OCI-LY7 (cell line): ENCODE results near the gene FAM162A. TPM values are rescaled to one million over a fixed set of nuclear protein-coding genes. Genes with fewer than 3 reads are reported as not detected.
"Not testable (repeated sequence)": the region's sequence is repeated elsewhere in the genome, so short reads cannot be mapped to it uniquely, and the experiment has no call there.

ENCODE experiments used
- BruUV-seq: library from RNA; stranded (reverse); fragments of 400-500 nt; replicated peaks from 2 replicates; lab custom pipeline; 2021; lab: Mats Ljungman, UMichigan
- CTCF ChIA-PET: fragments of 300-600 bp; sonication (Branson Sonifier 250); formaldehyde crosslinking; loops from one replicate; lab custom pipeline; 2022; ENCODE audit warnings: antibody characterized with exemption; ENCODE audit not compliant: unreplicated experiment; lab: Charles Lee
- POLR2A ChIA-PET: fragments of 300-600 bp; sonication (Branson Sonifier 250); formaldehyde crosslinking; loops from one replicate; lab custom pipeline; 2022; ENCODE audit warnings: antibody characterized with exemption; lab: Charles Lee
- DNase-seq: peaks from one replicate; pipeline ENCODE4 v3.0.0-alpha.2; 2015; ENCODE audit warnings: low spot score
- H2AFZ ChIP-seq: fragments of 200-600 bp; sonication (generic), shearing (Covaris generic); 2 replicates; pipeline ENCODE4 v1.6.1; 2014; ENCODE audit warnings: mild to moderate bottlenecking, antibody characterized with exemption, low read length, moderate library complexity
- H3K27ac ChIP-seq: fragments of 200-600 bp; sonication (generic); 2 replicates; pipeline ENCODE4 v1.5.1; 2014; ENCODE audit warnings: mixed run types, low read depth, mild to moderate bottlenecking, moderate library complexity, low read length, inconsistent platforms; ENCODE audit not compliant: poor library complexity, severe bottlenecking
- H3K36me3 ChIP-seq: fragments of 200-600 bp; sonication (generic); 2 replicates; pipeline ENCODE4 v1.6.1; 2014; ENCODE audit warnings: mild to moderate bottlenecking, antibody characterized with exemption, low read length, moderate library complexity, mixed read lengths; ENCODE audit not compliant: insufficient read depth
- H3K4me1 ChIP-seq: fragments of 200-600 bp; sonication (generic); 2 replicates; pipeline ENCODE4 v1.5.1; 2014; ENCODE audit warnings: mild to moderate bottlenecking, low read length; ENCODE audit not compliant: insufficient read depth, poor library complexity, severe bottlenecking
- H3K4me2 ChIP-seq: fragments of 200-600 bp; sonication (generic); 2 replicates; pipeline ENCODE4 v1.6.1; 2014; ENCODE audit warnings: mild to moderate bottlenecking, low read length
- H3K4me3 ChIP-seq: fragments of 200-600 bp; sonication (generic); 2 replicates; pipeline ENCODE4 v1.5.1; 2014; ENCODE audit warnings: mild to moderate bottlenecking, low read depth, low read length; ENCODE audit not compliant: poor library complexity, severe bottlenecking
- H3K79me2 ChIP-seq: fragments of 200-600 bp; sonication (generic); 2 replicates; pipeline ENCODE4 v1.6.1; 2016; ENCODE audit warnings: low read depth, mild to moderate bottlenecking, low read length, moderate library complexity, mixed read lengths; ENCODE audit not compliant: insufficient read depth
- H3K9me2 ChIP-seq: fragments of 200-600 bp; sonication (generic); 2 replicates; pipeline ENCODE4 v1.6.1; 2016; ENCODE audit warnings: mild to moderate bottlenecking, low read length, mixed read lengths; ENCODE audit not compliant: insufficient read depth
- H3K9me3 ChIP-seq: fragments of 200-600 bp; sonication (generic); 2 replicates; pipeline ENCODE4 v1.6.1; 2014; ENCODE audit warnings: mild to moderate bottlenecking, mixed run types, low read length, mixed read lengths
- H4K20me1 ChIP-seq: fragments of 200-600 bp; sonication (generic); 2 replicates; pipeline ENCODE4 v1.6.1; 2014; ENCODE audit warnings: mild to moderate bottlenecking, antibody characterized with exemption, low read length, moderate library complexity, mixed read lengths; ENCODE audit not compliant: insufficient read depth
- EZH2phosphoT487 ChIP-seq: fragments of 200-600 bp; sonication (generic); IDR thresholded peaks from 2 replicates; pipeline ENCODE4 v1.6.1; 2018; ENCODE audit warnings: low read depth, borderline replicate concordance, mild to moderate bottlenecking, mixed run types, antibody characterized with exemption, low read length, moderate library complexity, mixed read lengths
- intact Hi-C: fragments of 100-400 bp; cut with micrococcal nuclease; formaldehyde crosslinking; loops from one replicate; pipeline ENCODE4 v1.10.0; 2022; ENCODE audit not compliant: unreplicated experiment
- total RNA-seq, 2 experiments: library from RNA; depleted of rRNA in 1 of 2; stranded (reverse); fragments of >200 nt in 1 of 2; shearing (Covaris generic) in 1 of 2; gene quantifications; 2 replicates each; pipeline ENCODE4 v1.2.3, GENCODE V29; 2014 to 2022
- TF ChIP-seq, protein P1 (sequence below): fragments of 200-600 bp; sonication (generic); conservative IDR thresholded peaks from 2 replicates; pipeline ENCODE4 v1.5.1; 2014; ENCODE audit warnings: mild to moderate bottlenecking, antibody characterized with exemption, low read length, moderate library complexity, mixed read lengths

The FAM162A gene
- total RNA-seq, 2 experiments from 2014 or later, result 43.2 to 61.1 TPM

DNA sequence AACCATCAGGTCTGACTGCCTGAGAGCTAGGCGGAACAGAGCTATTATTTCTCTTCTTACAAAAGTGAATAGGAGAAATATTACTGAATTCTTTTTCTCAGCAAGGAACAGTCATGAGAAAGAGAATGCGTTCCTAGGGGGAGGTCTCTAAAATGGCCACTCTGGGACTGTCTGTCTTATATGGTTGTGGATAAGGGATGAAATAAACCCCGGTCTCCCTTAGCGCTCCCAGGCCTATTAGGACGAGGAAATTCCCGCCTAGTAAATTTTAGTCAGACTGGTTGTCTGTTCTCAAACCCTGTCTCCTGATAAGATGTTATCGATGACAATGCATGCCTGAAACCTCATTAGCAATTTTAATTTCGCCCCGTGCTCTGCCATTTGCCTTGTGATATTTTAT is 52.0 kb downstream of the FAM162A start:
- no TSS peak for BruUV-seq
- H3K9me3 ChIP-seq, result peaks cover 18% of the 10 kb centered on the region
- peak; percentile 11 for DNase-seq
- TF ChIP-seq EZH2phosphoT487, result no peak
- TF ChIP-seq, protein P1, sequence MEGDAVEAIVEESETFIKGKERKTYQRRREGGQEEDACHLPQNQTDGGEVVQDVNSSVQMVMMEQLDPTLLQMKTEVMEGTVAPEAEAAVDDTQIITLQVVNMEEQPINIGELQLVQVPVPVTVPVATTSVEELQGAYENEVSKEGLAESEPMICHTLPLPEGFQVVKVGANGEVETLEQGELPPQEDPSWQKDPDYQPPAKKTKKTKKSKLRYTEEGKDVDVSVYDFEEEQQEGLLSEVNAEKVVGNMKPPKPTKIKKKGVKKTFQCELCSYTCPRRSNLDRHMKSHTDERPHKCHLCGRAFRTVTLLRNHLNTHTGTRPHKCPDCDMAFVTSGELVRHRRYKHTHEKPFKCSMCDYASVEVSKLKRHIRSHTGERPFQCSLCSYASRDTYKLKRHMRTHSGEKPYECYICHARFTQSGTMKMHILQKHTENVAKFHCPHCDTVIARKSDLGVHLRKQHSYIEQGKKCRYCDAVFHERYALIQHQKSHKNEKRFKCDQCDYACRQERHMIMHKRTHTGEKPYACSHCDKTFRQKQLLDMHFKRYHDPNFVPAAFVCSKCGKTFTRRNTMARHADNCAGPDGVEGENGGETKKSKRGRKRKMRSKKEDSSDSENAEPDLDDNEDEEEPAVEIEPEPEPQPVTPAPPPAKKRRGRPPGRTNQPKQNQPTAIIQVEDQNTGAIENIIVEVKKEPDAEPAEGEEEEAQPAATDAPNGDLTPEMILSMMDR, result no peak
- H3K4me1 ChIP-seq, result no peaks in the 10 kb centered on the region
- H3K36me3 ChIP-seq, result peaks cover 88% of the 10 kb centered on the region
- no peak overlapping the region for H2AFZ ChIP-seq
- no peaks in the 10 kb centered on the region for H3K9me2 ChIP-seq
- H3K4me2 ChIP-seq, result no peak overlapping the region
- CTCF ChIA-PET, result no interaction called here
- H3K4me3 ChIP-seq, result no peak overlapping the region
- intact Hi-C loops, result no loop called here
- H3K79me2 ChIP-seq, result no peaks in the 10 kb centered on the region
- H4K20me1 ChIP-seq, result no peaks in the 10 kb centered on the region
- POLR2A ChIA-PET, result no interaction called here
- no peak overlapping the region for H3K27ac ChIP-seq

DNA sequence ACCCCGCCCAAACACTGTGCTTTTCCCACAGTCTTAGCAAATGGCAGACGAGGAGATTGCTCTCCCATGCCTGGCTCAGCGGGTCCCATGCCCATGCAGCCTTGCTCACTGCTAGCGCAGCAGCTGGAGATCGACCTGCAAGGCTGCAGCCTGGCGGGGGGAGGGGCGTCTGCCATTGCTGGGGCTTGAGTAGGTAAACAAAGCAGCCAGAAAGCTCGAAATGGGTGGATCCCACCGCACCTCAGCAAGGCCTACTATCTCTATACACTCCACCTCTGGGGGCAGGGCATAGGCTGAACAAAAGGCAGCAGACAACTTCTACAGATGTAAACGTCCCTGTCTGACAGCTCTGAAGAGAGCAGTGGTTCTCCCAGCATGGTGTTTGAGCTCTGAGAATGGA is 59.1 kb downstream of the FAM162A start:
- no peak overlapping the region for H3K27ac ChIP-seq
- H3K4me2 ChIP-seq, result no peak overlapping the region
- no peaks in the 10 kb centered on the region for H3K9me2 ChIP-seq
- CTCF ChIA-PET, result no interaction called here
- intact Hi-C loops, result no loop called here
- H3K79me2 ChIP-seq, result no peaks in the 10 kb centered on the region
- H2AFZ ChIP-seq, result no peak overlapping the region
- DNase-seq, result no peak
- no peak overlapping the region for H3K4me3 ChIP-seq
- no peaks in the 10 kb centered on the region for H3K4me1 ChIP-seq
- BruUV-seq, result no TSS peak
- H4K20me1 ChIP-seq, result no peaks in the 10 kb centered on the region
- 0 out of 2 replicates have a peak, but pooled peaks cover 9% of the 10 kb centered on the region for H3K9me3 ChIP-seq
- H3K36me3 ChIP-seq, result peaks cover 82% of the 10 kb centered on the region
- TF ChIP-seq, protein P1, result no peak
- TF ChIP-seq EZH2phosphoT487, result no peak
- POLR2A ChIA-PET, result interaction anchor here (2.1 kb wide), 1 partner anchor 26 kb away, joined by 7 read pairs; no protein-coding TSS in a partner anchor

DNA sequence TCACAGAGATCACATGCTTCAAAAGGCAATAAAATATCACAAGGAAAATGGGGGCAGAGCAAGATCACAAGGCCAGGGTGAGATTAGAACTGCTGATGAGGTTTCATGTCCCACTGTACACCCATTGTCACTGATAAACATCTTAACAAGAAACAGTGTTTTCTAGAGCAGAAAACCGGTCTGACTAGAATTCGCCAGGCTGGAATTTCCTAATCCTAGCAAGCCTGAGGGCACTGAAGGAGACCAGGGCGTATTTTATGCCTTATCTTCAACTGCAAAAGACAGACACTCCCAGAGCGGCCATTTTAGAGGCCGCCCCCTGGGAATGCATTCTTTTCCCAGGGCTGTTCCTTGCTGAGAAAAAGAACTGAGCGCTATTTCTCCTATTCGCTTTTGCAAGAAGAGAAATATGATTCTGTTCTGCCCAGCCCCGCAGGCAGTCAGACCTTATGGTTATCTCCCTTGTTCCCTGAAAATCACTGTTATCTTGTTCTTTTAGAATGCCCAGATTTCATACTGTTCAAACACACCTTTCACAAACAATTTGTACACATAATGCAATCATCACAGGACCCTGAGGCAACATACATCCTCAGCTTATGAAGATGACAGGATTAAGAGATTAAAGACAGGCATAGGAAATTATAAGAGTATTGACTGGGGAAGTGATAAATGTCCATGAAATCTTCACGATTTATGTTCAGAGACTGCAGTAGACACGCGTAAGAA is 59.9 kb downstream of the FAM162A start:
- not testable (repeated sequence) for H2AFZ ChIP-seq

DNA sequence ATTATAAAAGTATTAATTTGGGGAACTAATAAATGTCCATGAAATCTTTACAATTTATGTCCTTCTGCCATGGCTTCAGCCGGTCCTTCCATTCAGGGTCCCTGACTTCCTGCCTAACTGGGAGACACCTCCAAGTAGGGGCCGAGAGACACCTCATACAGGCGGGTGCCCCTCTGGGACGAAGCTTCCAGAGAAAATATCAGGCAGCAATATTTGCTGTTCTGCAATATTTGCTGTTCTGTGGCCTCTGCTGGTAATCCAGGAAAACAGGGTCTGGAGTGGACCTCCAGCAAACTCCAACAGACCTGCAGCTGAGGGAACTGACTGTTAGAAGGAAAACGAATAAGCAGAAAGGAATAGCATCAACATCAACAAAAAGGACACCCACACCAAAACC is 60.5 kb downstream of the FAM162A start:
- H3K36me3 ChIP-seq, result peaks cover 82% of the 10 kb centered on the region
- H3K9me2 ChIP-seq, H3K4me2 ChIP-seq, H2AFZ ChIP-seq, DNase-seq, H3K79me2 ChIP-seq, H3K27ac ChIP-seq, intact Hi-C loops, BruUV-seq, H3K9me3 ChIP-seq, H3K4me3 ChIP-seq, H4K20me1 ChIP-seq, CTCF ChIA-PET, H3K4me1 ChIP-seq: not testable (repeated sequence)
- POLR2A ChIA-PET, result interaction anchor here (0.6 kb wide), 1 partner anchor 591 kb away, joined by 5 read pairs; no protein-coding TSS in a partner anchor

More for the DNA sequence above, 59.9 kb downstream of the FAM162A start:
- BruUV-seq, H3K4me3 ChIP-seq, POLR2A ChIA-PET, H3K79me2 ChIP-seq, H4K20me1 ChIP-seq, H3K4me1 ChIP-seq, H3K27ac ChIP-seq, H3K9me2 ChIP-seq, CTCF ChIA-PET, H3K9me3 ChIP-seq, intact Hi-C loops, DNase-seq, H3K4me2 ChIP-seq: not testable (repeated sequence)
- H3K36me3 ChIP-seq, result peaks cover 82% of the 10 kb centered on the region

DNA sequence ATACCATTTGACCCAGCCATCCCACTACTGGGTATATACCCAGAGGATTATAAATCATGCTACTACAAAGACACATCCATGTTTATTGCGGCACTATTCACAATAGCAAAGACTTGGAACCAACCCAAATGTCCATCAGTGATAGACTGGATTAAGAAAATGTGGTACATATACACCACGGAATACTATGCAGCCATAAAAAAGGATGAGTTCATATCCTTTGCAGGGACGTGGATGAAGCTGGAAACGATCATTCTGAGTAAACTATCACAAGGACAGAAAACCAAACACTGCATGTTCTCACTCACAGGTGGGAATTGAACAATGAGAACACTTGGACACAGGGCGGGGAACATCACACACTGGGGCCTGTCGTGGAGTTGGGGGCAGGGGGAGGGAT is 64.2 kb downstream of the FAM162A start:
- H3K4me3 ChIP-seq, H3K79me2 ChIP-seq, H3K9me2 ChIP-seq, intact Hi-C loops, DNase-seq, H3K4me1 ChIP-seq, POLR2A ChIA-PET, H2AFZ ChIP-seq, H3K4me2 ChIP-seq, H4K20me1 ChIP-seq, BruUV-seq, H3K9me3 ChIP-seq, H3K27ac ChIP-seq, CTCF ChIA-PET: not testable (repeated sequence)
- peaks cover 76% of the 10 kb centered on the region for H3K36me3 ChIP-seq
